ENCODE data around the gene IFRD2. TPM values are rescaled to one million over a fixed set of nuclear protein-coding genes. Genes with fewer than 3 reads are reported as not detected.

IFRD2 gene
- total RNA-seq, 4 donors from 2014 or later: 40.0 to 178 (median 72.2) TPM

DNA sequence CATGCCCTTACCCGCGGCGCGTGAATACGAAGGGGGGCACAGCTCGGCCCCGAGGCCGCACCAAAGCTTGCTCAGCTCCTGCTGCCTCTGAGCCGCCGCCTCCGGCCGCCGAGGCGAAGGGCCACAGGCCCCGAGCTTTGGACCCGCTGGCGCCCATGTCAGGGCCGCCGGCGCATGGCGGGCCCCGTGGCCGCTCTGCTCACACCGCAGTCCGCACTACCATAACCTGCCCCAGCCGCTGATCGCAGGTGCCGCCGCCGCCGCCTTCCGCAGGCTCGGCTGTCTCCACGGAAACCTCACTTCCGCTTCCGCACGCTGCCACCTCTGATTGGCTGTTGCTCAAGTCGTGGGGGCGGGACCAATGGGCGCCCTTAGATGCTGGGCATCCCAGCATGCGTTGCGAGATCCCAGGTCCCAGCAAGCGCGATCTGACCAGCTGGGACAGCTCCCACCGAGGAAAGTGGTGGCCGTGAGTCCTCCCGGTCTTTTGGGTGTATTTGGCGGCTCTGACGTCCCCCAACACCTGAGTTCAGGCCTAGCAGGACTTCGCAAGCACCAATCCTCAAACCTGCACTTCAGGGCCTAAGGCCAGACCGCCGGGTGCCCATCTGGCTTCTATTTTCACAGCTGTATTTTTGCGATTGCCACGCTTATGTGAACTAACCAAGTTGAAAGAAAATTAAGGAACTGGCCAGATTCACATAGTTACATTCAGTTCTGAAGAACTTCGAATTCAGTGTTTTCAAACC, 35.9 kb upstream of the IFRD2 start, which contains the start of gene TUSC2:
TUSC2 (minus strand) TSS at position 281 of the 749 bp plus-strand sequence; CDS start at position 157, 124 bp downstream.
- TF ChIP-seq, protein P1, sequence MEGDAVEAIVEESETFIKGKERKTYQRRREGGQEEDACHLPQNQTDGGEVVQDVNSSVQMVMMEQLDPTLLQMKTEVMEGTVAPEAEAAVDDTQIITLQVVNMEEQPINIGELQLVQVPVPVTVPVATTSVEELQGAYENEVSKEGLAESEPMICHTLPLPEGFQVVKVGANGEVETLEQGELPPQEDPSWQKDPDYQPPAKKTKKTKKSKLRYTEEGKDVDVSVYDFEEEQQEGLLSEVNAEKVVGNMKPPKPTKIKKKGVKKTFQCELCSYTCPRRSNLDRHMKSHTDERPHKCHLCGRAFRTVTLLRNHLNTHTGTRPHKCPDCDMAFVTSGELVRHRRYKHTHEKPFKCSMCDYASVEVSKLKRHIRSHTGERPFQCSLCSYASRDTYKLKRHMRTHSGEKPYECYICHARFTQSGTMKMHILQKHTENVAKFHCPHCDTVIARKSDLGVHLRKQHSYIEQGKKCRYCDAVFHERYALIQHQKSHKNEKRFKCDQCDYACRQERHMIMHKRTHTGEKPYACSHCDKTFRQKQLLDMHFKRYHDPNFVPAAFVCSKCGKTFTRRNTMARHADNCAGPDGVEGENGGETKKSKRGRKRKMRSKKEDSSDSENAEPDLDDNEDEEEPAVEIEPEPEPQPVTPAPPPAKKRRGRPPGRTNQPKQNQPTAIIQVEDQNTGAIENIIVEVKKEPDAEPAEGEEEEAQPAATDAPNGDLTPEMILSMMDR (IDR thresholded peaks at IDR 0.05): no peak
- ATAC-seq (ENCODE audit: low FRiP score): peak; percentile 86
- DNase-seq (ENCODE audit: low spot score): peak; percentile 94

DNA sequence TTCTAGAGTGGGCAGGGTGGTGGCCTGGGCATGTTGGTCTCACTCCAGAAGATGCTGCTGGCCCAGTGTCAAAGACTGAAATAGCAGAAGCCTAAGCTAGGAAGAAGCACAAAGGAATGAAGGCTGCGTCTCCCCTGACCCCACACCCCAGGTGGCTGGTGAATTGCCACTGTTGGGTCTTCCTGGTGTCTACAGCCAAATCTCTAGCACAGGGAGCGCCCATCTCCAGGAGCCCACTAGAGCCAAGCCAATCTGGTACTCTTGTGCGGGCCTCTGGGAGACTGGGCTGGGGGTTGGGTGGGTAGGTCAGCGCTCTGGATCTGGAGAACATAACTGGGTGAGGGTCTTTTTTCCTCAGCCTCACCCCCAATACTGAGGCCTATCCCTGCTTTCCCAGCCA, 34.9 kb upstream of the IFRD2 start:
- ATAC-seq (ENCODE audit: low FRiP score) (no peak), DNase-seq (ENCODE audit: low spot score) (no peak)
- TF ChIP-seq, protein P1 (IDR thresholded peaks at IDR 0.05): no peak

DNA sequence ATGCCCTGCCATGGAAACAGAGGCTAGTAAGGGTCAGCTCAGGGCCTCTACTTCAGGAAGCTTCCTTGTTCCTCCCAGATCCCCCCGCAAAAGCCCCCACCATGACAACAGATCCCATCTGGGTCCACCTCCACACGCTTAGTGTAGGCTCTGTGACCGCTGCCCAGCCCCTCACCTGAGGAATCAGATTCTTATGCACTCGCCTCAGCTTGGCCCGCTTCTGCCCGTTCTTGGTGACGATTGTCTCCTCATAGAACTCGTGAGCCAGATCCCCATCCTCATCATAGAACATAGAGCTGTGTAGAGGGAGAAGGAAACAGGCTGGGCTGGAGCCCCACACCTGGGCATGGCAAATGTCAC, 33.9 kb upstream of the IFRD2 start:
- TF ChIP-seq, protein P1 (IDR thresholded peaks at IDR 0.05): no peak
- DNase-seq (ENCODE audit: low spot score): no peak
- ATAC-seq (ENCODE audit: low FRiP score): no peak

DNA sequence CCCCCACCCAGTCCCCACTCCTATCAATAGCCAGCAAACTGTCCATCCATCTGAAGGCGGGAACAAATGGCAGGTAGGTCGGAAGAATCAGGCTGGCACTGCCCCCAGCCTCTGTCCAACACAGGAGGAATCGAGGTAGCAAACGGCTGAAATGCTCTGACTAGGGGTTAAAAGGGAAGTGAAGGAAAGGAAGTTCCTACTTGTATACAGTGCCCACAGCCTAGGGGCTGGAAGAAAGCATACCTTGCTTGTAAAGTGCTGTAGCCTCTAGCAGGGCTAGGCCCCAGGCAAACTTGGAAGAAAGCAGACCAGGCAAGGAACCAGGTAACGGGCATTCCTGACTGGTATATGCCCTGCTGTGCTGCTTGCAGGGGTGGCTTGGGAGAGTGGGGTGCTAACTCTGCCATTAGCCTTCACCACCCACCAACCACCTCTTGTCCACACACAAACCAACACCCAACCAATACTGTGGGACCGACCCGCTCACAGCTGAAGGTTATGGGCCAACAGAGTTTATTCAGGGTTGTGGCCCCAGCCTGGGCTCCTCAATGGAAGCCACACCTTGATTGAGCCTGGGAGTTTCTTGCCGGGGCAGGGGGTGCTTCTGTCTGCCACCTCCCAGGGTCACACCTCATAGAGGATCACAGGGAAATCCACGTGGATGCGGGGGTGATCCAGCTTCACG, 33.4 kb upstream of the IFRD2 start:
- DNase-seq (ENCODE audit: low spot score): no peak

DNA sequence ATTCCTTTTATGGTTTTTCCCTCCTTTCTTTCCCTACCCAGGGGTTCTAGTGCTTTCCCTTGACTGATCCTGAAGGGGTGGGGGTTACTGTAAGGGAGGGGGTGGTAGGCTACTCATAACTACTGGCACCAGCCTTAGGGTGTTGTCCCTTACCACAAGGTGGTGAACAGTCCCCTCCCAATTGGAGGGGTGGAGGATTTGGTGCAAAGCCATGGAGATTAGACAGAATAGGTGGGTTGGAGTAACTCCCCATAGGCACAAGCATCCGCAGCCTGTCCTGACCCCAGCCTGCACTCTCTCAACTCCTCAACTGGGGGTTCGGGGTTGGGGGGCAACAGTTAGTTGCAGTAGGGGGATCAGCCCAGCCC, 32.9 kb upstream of the IFRD2 start:
- DNase-seq (ENCODE audit: low spot score) (no peak), ATAC-seq (ENCODE audit: low FRiP score) (no peak)
- TF ChIP-seq, protein P1 (IDR thresholded peaks at IDR 0.05): no peak

More for the DNA sequence above, 33.4 kb upstream of the IFRD2 start:
- TF ChIP-seq, protein P1 (IDR thresholded peaks at IDR 0.05): no peak
- ATAC-seq (ENCODE audit: low FRiP score): no peak

DNA sequence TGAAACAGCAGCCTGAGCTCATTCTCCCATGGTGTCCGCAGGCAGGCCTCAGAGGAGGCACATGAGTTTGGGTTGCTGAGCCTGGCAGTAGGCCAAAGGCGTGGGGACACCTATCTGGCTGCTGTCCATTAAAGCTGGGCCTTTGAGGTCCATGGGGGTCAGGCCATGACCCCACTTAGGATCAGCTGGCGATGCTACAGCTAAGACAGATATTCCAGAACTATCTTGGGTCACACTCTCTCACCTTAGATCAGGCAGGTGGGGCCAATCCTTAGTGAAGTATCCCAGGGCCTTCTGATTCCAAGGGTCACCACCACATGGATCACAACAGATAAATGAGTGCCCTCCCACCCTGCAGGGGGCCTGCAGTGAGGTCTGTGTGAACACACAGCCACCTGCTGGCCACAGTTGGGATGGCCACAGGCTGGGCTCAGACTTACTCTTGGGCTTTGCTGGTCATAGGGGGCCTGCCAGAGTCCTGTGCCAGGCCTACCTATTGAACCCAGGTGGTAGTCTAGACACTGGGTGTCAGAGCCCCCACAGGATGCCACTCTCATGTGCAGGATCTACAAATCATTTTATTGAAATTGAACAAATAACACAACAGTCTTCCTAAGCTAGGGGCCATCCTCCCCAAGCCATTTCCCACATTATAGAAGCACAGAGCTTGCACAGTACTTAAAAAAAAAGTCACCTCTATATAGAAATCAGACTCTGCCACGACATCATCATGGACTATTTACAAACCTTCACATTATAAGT, 32.3 kb upstream of the IFRD2 start:
- ATAC-seq (ENCODE audit: low FRiP score) (no peak), DNase-seq (ENCODE audit: low spot score) (peak; percentile 77)
- TF ChIP-seq, protein P1 (IDR thresholded peaks at IDR 0.05): peak in 2 of 3 donors; percentile 79 to 84
